Measurements from ENCODE around the gene UNC5A.

DNA sequence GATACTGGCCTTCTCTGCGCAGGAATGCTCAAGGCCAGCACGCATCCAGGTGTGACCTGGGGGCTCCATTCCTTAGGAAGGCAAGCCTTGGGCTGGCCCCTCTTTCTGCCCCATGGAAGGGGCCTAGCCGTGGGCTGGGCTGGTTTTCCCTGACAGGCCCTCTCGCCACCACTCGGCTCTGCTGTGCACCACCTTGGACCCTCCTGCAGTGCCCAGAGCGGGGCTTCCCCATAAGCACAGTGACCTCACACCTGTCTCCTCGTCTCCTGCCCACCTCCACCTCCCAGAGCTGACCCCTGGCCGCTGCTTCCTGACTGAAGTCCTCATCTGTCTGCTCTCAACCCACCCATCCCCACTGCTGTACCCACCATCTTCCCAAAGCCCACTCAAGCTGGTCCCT lies 21.1 kb downstream of the UNC5A start:
- TF ChIP-seq L3MBTL2 (IDR thresholded peaks at IDR 0.05), result no peak
- no peak for TF ChIP-seq ZBTB26 (CRISPR knock-in tag; IDR thresholded peaks at IDR 0.05)
- TF ChIP-seq, protein P1, sequence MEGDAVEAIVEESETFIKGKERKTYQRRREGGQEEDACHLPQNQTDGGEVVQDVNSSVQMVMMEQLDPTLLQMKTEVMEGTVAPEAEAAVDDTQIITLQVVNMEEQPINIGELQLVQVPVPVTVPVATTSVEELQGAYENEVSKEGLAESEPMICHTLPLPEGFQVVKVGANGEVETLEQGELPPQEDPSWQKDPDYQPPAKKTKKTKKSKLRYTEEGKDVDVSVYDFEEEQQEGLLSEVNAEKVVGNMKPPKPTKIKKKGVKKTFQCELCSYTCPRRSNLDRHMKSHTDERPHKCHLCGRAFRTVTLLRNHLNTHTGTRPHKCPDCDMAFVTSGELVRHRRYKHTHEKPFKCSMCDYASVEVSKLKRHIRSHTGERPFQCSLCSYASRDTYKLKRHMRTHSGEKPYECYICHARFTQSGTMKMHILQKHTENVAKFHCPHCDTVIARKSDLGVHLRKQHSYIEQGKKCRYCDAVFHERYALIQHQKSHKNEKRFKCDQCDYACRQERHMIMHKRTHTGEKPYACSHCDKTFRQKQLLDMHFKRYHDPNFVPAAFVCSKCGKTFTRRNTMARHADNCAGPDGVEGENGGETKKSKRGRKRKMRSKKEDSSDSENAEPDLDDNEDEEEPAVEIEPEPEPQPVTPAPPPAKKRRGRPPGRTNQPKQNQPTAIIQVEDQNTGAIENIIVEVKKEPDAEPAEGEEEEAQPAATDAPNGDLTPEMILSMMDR (IDR thresholded peaks at IDR 0.05 in 2 of 3, conservative IDR thresholded peaks at IDR 0.05 in 1 of 3; ENCODE audit: insufficient read depth in 2 of 3, low read depth in 1 of 3, low read length in 3 of 3), result no peak
- TF ChIP-seq RFX1 (IDR thresholded peaks at IDR 0.05), result no peak
- TF ChIP-seq, protein P2, sequence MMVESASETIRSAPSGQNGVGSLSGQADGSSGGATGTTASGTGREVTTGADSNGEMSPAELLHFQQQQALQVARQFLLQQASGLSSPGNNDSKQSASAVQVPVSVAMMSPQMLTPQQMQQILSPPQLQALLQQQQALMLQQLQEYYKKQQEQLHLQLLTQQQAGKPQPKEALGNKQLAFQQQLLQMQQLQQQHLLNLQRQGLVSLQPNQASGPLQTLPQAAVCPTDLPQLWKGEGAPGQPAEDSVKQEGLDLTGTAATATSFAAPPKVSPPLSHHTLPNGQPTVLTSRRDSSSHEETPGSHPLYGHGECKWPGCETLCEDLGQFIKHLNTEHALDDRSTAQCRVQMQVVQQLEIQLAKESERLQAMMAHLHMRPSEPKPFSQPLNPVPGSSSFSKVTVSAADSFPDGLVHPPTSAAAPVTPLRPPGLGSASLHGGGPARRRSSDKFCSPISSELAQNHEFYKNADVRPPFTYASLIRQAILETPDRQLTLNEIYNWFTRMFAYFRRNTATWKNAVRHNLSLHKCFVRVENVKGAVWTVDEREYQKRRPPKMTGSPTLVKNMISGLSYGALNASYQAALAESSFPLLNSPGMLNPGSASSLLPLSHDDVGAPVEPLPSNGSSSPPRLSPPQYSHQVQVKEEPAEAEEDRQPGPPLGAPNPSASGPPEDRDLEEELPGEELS (CRISPR knock-in tag; IDR thresholded peaks at IDR 0.05; ENCODE audit: borderline replicate concordance), result no peak
- no peak for TF ChIP-seq BRD9 (IDR thresholded peaks at IDR 0.05; ENCODE audit: low read depth, partially characterized antibody)
- no peak for TF ChIP-seq ILK (tag; IDR thresholded peaks at IDR 0.05; ENCODE audit: borderline replicate concordance, low read depth)
- no peak for TF ChIP-seq ELF4 (CRISPR knock-in tag; IDR thresholded peaks at IDR 0.05)
- no peak for TF ChIP-seq ESRRA (IDR thresholded peaks at IDR 0.05; ENCODE audit: borderline replicate concordance, low read depth)
- TF ChIP-seq POLR2AphosphoS5 (IDR thresholded peaks at IDR 0.05; ENCODE audit: control insufficient read depth, insufficient read depth, low read depth, low read length), result no peak
- TF ChIP-seq, protein P3, sequence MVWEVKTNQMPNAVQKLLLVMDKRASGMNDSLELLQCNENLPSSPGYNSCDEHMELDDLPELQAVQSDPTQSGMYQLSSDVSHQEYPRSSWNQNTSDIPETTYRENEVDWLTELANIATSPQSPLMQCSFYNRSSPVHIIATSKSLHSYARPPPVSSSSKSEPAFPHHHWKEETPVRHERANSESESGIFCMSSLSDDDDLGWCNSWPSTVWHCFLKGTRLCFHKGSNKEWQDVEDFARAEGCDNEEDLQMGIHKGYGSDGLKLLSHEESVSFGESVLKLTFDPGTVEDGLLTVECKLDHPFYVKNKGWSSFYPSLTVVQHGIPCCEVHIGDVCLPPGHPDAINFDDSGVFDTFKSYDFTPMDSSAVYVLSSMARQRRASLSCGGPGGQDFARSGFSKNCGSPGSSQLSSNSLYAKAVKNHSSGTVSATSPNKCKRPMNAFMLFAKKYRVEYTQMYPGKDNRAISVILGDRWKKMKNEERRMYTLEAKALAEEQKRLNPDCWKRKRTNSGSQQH (CRISPR knock-in tag; IDR thresholded peaks at IDR 0.05), result no peak
